AG09319 (cell line): ENCODE data around the gene EEPD1.

Experiments used
- DNase-seq: peaks from one replicate; pipeline ENCODE4 v3.0.0-alpha.2; 2010; ENCODE audit warnings: low read depth; ENCODE audit errors: extremely low read depth
- TF ChIP-seq, protein P1 (sequence below): IDR thresholded peaks from 2 replicates; pipeline ENCODE4 v1.5.1; 2011; ENCODE audit warnings: low read depth, mild to moderate bottlenecking, inconsistent platforms, low read length, moderate library complexity

EEPD1 gene

GRCh38 chr7:36310897-36311296 lies 157.8 kb downstream of the EEPD1 start:
- no peak for DNase-seq
- TF ChIP-seq, protein P1, sequence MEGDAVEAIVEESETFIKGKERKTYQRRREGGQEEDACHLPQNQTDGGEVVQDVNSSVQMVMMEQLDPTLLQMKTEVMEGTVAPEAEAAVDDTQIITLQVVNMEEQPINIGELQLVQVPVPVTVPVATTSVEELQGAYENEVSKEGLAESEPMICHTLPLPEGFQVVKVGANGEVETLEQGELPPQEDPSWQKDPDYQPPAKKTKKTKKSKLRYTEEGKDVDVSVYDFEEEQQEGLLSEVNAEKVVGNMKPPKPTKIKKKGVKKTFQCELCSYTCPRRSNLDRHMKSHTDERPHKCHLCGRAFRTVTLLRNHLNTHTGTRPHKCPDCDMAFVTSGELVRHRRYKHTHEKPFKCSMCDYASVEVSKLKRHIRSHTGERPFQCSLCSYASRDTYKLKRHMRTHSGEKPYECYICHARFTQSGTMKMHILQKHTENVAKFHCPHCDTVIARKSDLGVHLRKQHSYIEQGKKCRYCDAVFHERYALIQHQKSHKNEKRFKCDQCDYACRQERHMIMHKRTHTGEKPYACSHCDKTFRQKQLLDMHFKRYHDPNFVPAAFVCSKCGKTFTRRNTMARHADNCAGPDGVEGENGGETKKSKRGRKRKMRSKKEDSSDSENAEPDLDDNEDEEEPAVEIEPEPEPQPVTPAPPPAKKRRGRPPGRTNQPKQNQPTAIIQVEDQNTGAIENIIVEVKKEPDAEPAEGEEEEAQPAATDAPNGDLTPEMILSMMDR, result no peak

DNA sequence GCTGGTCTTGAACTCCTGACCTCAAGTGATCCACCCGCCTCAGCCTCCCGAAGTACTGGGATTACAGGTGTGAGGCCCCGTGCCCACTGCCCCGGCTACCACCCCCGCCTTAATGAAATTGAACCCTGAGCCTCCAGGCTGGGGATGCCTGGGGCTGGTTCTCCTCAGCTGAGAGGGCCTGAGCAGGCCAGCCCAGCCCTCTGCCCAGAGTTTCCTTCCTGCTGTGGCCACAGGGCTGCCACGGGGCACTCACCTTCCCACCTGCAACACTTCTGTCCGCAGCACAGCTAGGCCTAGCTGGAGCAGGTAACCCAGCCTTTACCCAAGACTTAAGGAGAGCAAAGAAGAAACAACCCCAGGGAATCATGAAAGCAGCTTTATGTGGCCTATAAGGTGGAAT lies 158.5 kb downstream of the EEPD1 start:
- TF ChIP-seq, protein P1, result no peak
- DNase-seq, result no peak

DNA sequence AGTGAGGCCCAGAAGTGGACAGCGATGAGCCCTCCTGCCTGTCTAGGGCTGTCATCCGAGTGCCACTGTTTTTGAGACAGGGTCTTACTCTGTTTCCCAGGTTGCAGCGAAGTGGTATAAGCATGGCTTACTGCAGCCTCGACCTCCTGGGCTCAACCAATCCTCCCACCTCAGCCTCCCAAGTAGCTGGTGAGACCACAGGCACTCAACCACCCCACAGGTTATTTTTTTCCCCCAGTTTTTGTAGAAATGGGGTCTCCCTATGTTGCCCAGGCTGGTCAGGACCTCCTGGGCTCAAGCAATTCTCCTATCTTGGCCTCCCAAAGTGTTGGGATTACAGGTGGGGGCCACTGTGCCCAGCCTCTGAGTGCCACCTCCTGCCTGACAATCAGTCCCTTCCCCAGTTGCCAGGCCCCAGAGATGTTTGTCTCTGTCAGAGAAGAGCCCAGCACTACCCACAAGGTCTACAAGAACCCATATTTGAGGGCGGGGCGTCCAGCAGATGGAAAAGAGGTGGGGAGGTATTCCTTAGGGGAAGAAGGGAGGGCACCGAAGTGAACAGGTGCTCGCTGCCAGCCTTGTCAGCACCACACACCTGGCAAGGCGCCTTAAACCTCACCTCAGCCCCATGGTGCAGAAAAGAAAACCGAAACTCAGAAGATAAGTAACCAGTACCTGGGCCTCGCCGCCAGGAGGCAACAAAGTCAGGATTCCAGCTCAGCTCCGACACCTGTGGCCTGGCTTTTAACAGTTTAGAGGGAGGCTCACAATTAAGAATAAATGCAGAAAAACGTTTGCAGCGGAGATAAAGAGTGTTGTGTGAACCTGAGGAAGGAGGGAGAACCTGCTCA lies 159.2 kb downstream of the EEPD1 start:
- no peak for DNase-seq
- TF ChIP-seq, protein P1, result no peak

DNA sequence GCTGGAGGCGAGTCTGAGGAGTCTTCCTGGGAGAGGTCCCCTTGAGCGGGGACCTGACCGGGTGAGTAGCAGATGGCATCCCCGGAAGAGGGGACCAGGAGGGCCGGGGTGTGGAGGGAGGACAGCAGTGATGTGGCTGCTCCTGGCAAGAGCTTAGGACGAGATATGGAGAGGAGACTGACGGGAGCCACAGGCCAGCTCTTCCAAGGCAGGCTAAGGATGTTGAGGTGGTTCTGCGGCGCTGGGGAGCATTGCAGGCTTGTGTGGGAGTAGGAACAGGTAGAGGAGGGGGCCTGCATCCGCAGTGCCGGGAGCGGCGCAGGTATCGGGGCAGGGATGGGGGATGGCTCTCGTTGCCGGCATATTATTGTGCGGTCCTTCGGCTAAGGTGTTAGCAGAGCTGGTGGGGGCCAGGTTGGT lies 159.9 kb downstream of the EEPD1 start:
- TF ChIP-seq, protein P1, result no peak
- no peak for DNase-seq

DNA sequence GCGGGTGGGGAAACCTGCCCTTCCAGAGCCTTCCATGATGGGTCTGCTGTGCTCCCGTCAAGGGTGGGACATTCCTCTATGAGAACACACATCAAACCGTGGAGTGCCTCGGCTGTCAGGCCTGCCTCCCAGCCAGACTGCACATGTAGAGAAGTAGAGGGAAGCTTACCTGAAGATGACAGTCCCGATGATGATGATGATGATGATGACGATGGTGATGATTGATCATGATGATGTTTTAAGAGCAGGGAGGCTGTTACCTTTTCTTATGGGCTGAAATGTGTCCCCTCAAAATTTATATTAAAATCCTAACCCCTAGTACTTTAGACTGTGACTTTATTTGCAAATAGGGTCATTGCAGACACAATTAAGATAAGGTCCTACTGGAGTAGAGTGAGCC lies 160.6 kb downstream of the EEPD1 start:
- TF ChIP-seq, protein P1, result no peak
- DNase-seq, result no peak

GRCh38 chr7:36314491-36314890 lies 161.4 kb downstream of the EEPD1 start:
- DNase-seq, result no peak
- TF ChIP-seq, protein P1, result no peak

DNA sequence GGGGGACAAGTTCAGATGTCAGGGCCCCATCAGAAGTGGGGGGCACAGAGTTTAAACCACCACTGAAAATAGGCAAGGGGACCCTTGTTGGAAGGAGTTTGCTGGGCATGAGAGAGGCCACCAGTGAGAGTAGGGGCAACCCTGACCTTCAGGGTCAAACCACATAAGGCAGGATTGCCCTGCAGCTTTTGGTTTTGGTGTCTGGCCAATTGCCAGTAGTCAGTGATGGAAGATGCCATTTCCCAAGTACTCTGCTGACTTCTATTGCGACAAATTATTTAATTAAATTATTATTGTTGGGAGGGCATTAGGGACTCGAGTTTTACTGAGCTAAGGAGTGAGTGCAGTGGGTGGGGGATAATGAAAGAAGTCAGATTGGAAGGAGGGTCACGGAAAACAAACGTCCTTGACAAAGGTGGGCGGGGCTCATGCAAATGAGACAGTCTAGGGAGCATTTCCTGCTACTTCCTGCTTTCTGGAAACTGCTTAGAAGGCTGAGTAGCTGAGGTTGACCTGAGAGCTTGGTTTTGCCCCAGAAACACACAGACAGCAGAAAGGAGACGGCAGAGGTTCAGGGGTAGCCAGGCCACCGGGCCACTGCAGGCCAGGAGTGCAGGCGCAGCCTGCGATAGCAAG lies 162.4 kb downstream of the EEPD1 start:
- no peak for DNase-seq
- TF ChIP-seq, protein P1, result no peak
